GM12878 (cell line): Measurements from ENCODE around the gene ZCCHC3. TPM values are rescaled to one million over a fixed set of nuclear protein-coding genes. Genes with fewer than 3 reads are reported as not detected.

Source experiments
- ATAC-seq: fragments of 200-7000 bp; cut with Tn5 transposase; 3 replicates; pipeline ENCODE4 v1.9.1; 2020; ENCODE audit warnings: mild to moderate bottlenecking, moderate library complexity
- BruUV-seq: library from RNA; stranded (reverse); fragments of 400-500 nt; replicated peaks from 2 replicates; lab custom pipeline; 2021; lab: Mats Ljungman, UMichigan
- CTCF ChIA-PET: fragments of 300-600 bp; sonication (Branson Sonifier 250); formaldehyde crosslinking; extraction: SDS; loops from one replicate; lab custom pipeline; 2021; ENCODE audit warnings: inconsistent platforms; lab: Yijun Ruan, JAX
- POLR2A ChIA-PET: fragments of 350-600 bp; formaldehyde crosslinking; extraction: SDS; loops from one replicate; lab custom pipeline; 2021; ENCODE audit warnings: inconsistent platforms; lab: Charles Lee
- RAD21 ChIA-PET: fragments of 300-600 bp; sonication (Branson Sonifier 250); formaldehyde crosslinking; loops from one replicate; lab custom pipeline; 2023; ENCODE audit warnings: antibody characterized with exemption; ENCODE audit not compliant: unreplicated experiment; lab: Charles Lee
- SMC1A ChIA-PET: fragments of 300-600 bp; sonication (Branson Sonifier 250); formaldehyde crosslinking; loops from one replicate; lab custom pipeline; 2023; ENCODE audit not compliant: unreplicated experiment, uncharacterized antibody; lab: Charles Lee
- DNase-seq: peaks from one replicate; pipeline ENCODE4 v3.0.0-alpha.2; 2011; ENCODE audit warnings: low read depth, low spot score
- FAIRE-seq: peaks from 3 replicates; lab custom pipeline; 2011; peaks lifted over from hg19 to GRCh38; lab: Jason Lieb, UNC
- H2AFZ ChIP-seq: 2 replicates; pipeline ENCODE4 v1.6.0; 2011; ENCODE audit warnings: low read depth, low read length, control low read depth; ENCODE audit not compliant: control insufficient read depth
- H3K27ac ChIP-seq: 2 replicates; pipeline ENCODE4 v1.5.1; 2011; ENCODE audit warnings: control low read depth; ENCODE audit not compliant: control insufficient read depth, insufficient read depth
- H3K27me3 ChIP-seq, 2 experiments: replicated peaks in 1 of 2; 2 replicates each; pipeline versions ENCODE4 v1.6.0 to v1.6.1; 2011; ENCODE audit warnings: low read length in 1 of 2; ENCODE audit not compliant: control insufficient read depth in 2 of 2, insufficient read depth in 2 of 2
- H3K36me3 ChIP-seq, 2 experiments: 2 replicates each; pipeline ENCODE4 v1.5.1; 2011; ENCODE audit warnings: low read length in 1 of 2; ENCODE audit not compliant: control insufficient read depth in 2 of 2, insufficient read depth in 2 of 2
- H3K4me1 ChIP-seq: 2 replicates; pipeline ENCODE4 v1.6.1; 2011; ENCODE audit warnings: mild to moderate bottlenecking, low read length, moderate library complexity, mixed read lengths; ENCODE audit not compliant: control insufficient read depth, insufficient read depth
- H3K4me2 ChIP-seq: 2 replicates; pipeline ENCODE4 v1.6.0; 2011; ENCODE audit warnings: control low read depth; ENCODE audit not compliant: control insufficient read depth, insufficient read depth
- H3K4me3 ChIP-seq: fragments of 200-600 bp; sonication (generic); 2 replicates; pipeline ENCODE4 v1.5.1; 2016
- H3K79me2 ChIP-seq: 2 replicates; pipeline ENCODE4 v1.6.0; 2011; ENCODE audit warnings: low read length; ENCODE audit not compliant: control insufficient read depth, insufficient read depth
- H3K9ac ChIP-seq: 2 replicates; pipeline ENCODE4 v1.8.0; 2011; ENCODE audit warnings: low read length, control low read depth, mixed read lengths; ENCODE audit not compliant: control insufficient read depth, insufficient read depth
- H3K9me3 ChIP-seq: replicated peaks from 3 replicates; pipeline ENCODE4 v1.5.1; 2011; ENCODE audit warnings: mild to moderate bottlenecking, low read length; ENCODE audit not compliant: control insufficient read depth, insufficient read depth
- H4K20me1 ChIP-seq: 2 replicates; pipeline ENCODE4 v1.6.0; 2011; ENCODE audit not compliant: control insufficient read depth, insufficient read depth
- E4F1 ChIP-seq: fragments of 450-650 bp; IDR thresholded peaks from 2 replicates; pipeline ENCODE4 v1.6.1; 2018; ENCODE audit warnings: borderline replicate concordance, mild to moderate bottlenecking; ENCODE audit not compliant: partially characterized antibody
- EZH2 ChIP-seq: IDR thresholded peaks from 2 replicates; pipeline ENCODE4 v1.6.1; 2012; ENCODE audit warnings: low read depth, mild to moderate bottlenecking, control low read depth, inconsistent platforms, low read length, borderline replicate concordance; ENCODE audit not compliant: control insufficient read depth
- ZNF384 ChIP-seq: IDR thresholded peaks from 2 replicates; pipeline ENCODE4 v1.6.1; 2012; ENCODE audit warnings: low read depth, mild to moderate bottlenecking, low read length, improper control_type of control experiment, borderline replicate concordance
- WGBS: methylation state at CpG from one replicate; pipeline ENCODE4 v1.1.6; 2016; ENCODE audit warnings: low lambda C conversion rate; ENCODE audit not compliant: insufficient replicate concordance, insufficient coverage; ENCODE audit errors: missing lambda C conversion rate; 5-methylcytosine and 5-hydroxymethylcytosine counted together
- in situ Hi-C: fragments of 300-500 bp; cut with MboI; formaldehyde crosslinking; loops from 9 replicates; pipeline ENCODE4 v1.14.3; 2018; ENCODE audit warnings: mixed read lengths
- intact Hi-C: fragments of 100-400 bp; cut with micrococcal nuclease; formaldehyde crosslinking; loops from one replicate; pipeline ENCODE4 v1.14.2; 2022; ENCODE audit not compliant: unreplicated experiment
- polyA plus RNA-seq, 11 experiments: library from polyadenylated mRNA; depleted of rRNA in 4 of 11; unstranded in 6 of 11; stranded (reverse) in 5 of 11; fragments of >200 nt; fragmentation: Nextera tagmentation in 4 of 11; fragmentation: Illumina TruSeq in 1 of 11; extraction: Ambion mirVana in 4 of 11; extraction: Trizol in 1 of 11; gene quantifications; 1 replicate in 1 of 11; 2 replicates in 10 of 11; pipeline versions ENCODE4 v1.2.1 to v1.2.3, GENCODE V29; 2011 to 2016; ENCODE audit warnings: inconsistent platforms in 2 of 11, missing spikeins in 2 of 11, low read depth in 1 of 11
- total RNA-seq, 4 experiments: library from RNA; depleted of rRNA in 3 of 4; stranded (reverse); fragments of >200 nt in 3 of 4; fragmentation: Illumina TruSeq in 1 of 4; extraction: Trizol in 1 of 4; gene quantifications; 2 replicates each; pipeline versions ENCODE4 v1.2.1 to v1.2.3, GENCODE V29; 2013 to 2021
- TF ChIP-seq, protein P1 (sequence below): fragments of 450-650 bp; formaldehyde crosslinking; IDR thresholded peaks from 2 replicates; pipeline ENCODE4 v1.5.0; 2022; ENCODE audit warnings: mild to moderate bottlenecking, missing genetic modification characterization

Gene ZCCHC3
- total and polyA plus RNA-seq, 10 of the 15 experiments (the other 5 are each of a cell fraction or from before 2014, with no cell fraction given): 5.3 to 36.1 (median 17.2) TPM

DNA sequence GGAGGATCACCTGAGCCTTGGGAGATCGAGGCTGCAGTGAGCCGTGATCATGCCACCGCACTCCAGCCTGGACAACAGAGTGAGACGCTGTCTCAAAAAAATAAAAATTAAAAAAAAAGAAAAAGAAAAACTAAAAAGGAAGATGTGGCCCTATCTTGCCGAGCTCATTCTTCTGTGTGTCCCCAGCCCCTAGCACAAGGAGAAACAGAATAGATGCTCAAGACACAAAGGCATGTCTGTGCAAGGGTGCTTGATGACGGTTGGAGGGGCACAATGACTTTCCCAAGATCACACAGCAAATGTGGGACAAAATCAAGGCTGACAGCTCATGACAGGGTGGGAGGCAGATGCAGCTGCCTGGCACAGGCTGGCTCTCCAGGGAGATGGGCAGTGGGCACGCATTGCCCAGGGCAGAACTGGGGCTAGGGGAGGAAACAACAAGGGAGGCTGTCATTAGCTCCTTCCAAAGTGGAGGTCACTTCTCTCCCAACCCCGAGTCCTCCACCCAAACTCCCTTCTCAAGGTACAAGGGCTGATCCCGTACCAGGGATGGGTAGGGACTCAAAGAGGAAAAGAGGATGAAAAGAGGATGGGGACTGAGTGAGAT is 48.8 kb downstream of the ZCCHC3 start:
- in situ Hi-C loops (no loop called here), intact Hi-C loops (no loop called here)
- Histone ChIP-seq H3K9ac (peak overlapping the region; percentile 70), H3K79me2 (peaks cover 4% of the 10 kb centered on the region; the same call in 1 of the 2 replicates), H3K4me1 (0 out of 2 replicates have a peak, but pooled peaks cover 3% of the 10 kb centered on the region), H3K9me3 (no peaks in the 10 kb centered on the region), H3K27ac (peak overlapping the region; percentile 73; the same call in 1 of the 2 replicates), H3K27me3 (no peaks in the 10 kb centered on the region), H3K36me3 (no peaks in the 10 kb centered on the region; a peak in 2 of 4 replicates), H2AFZ (peak overlapping the region; percentile 73), H3K4me2 (peak overlapping the region; percentile 83), H4K20me1 (no peaks in the 10 kb centered on the region)
- FAIRE-seq (no peak), DNase-seq (no peak), ATAC-seq (no peak)
- ChIA-PET RAD21 (interaction anchor here (1.2 to 1.3 kb wide), 2 partner anchors 15 to 80 kb away, joined by 4 read pairs; no protein-coding TSS in a partner anchor), CTCF (interaction anchor here (1.2 to 3.6 kb wide), 6 partner anchors 15 to 392 kb away, joined by 3 to 27 read pairs (median 5); no protein-coding TSS in a partner anchor), POLR2A (interaction anchor here (0.5 to 1.7 kb wide), 6 partner anchors 16 to 110 kb away, joined by 3 to 4 read pairs (median 3); partner anchors contain the start of gene ZCCHC3), SMC1A (interaction anchor here (1.1 to 1.8 kb wide), 3 partner anchors 9 to 50 kb away, joined by 3 to 6 read pairs (median 4); no protein-coding TSS in a partner anchor)
- WGBS: 84% methylated on average over 9 of the region's 9 CpGs
- BruUV-seq: no TSS peak
- TF ChIP-seq EZH2 (no peak), ZNF384 (no peak), E4F1 (peak; percentile 14)
- TF ChIP-seq, protein P1, sequence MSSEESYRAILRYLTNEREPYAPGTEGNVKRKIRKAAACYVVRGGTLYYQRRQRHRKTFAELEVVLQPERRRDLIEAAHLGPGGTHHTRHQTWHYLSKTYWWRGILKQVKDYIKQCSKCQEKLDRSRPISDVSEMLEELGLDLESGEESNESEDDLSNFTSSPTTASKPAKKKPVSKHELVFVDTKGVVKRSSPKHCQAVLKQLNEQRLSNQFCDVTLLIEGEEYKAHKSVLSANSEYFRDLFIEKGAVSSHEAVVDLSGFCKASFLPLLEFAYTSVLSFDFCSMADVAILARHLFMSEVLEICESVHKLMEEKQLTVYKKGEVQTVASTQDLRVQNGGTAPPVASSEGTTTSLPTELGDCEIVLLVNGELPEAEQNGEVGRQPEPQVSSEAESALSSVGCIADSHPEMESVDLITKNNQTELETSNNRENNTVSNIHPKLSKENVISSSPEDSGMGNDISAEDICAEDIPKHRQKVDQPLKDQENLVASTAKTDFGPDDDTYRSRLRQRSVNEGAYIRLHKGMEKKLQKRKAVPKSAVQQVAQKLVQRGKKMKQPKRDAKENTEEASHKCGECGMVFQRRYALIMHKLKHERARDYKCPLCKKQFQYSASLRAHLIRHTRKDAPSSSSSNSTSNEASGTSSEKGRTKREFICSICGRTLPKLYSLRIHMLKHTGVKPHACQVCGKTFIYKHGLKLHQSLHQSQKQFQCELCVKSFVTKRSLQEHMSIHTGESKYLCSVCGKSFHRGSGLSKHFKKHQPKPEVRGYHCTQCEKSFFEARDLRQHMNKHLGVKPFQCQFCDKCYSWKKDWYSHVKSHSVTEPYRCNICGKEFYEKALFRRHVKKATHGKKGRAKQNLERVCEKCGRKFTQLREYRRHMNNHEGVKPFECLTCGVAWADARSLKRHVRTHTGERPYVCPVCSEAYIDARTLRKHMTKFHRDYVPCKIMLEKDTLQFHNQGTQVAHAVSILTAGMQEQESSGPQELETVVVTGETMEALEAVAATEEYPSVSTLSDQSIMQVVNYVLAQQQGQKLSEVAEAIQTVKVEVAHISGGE (CRISPR knock-in tag): no peak
- TF ChIP-seq, all 136 proteins: peak for 1
- peak overlapping the region; percentile 83 for H3K4me3 ChIP-seq
